ENCODE data around the gene BACH2. TPM values are rescaled to one million over a fixed set of nuclear protein-coding genes. Genes with fewer than 3 reads are reported as not detected.

BACH2 gene
- polyA plus RNA-seq, 1 donor from 2014 or later, result 45.5 TPM

DNA sequence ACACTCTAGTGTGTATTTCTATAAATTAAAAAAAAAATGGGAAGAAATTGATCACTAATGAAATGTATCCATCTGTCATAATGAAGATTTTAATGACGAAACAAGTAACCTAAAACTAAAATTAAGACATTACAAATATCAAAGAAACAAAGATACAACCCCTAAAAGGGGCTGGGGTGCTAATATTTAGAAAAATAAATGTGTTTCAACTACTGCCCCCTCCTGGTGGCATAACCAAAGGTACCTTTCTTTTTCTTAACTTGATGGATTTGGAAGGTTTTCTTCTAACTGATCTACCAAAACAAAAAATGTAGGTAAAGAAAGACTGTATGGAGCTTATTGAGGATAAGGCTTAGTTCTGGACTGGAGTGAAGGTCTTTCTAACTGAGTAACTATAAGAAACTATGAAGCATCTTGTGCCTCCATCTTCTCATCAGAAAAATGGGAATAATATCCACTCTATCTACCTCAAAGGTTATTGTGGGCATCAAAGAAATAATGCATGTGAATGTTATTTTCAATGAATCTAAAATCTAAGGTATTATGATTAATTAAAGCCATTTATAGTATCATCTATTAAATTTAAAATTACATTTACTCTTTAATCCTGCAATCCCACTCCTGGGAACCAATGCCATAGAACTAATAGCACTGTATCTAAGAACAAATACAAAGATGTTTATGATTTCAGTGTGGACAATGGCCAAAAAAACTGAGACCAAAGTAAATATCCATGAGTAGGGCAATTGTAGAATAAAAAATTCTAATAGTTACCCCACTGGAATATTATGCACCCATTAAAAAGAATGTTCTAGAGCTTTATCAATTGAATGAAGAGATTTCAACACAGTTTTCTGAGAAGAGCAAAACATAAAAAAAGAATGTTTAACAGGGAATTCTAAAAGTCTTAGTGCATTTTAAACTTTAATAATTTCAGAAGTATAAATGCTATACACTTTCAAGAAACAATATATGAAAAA is 117.2 kb downstream of the BACH2 start:
- Histone ChIP-seq H3F3A (ENCODE audit: insufficient read depth, low read length, poor library complexity, severe bottlenecking) (peaks cover 3% of the 10 kb centered on the region), H3K9ac (ENCODE audit: low read length) (no peak overlapping the region), H3K27ac (ENCODE audit: low read length) (no peak overlapping the region), H2AFZ (ENCODE audit: low read depth, low read length) (no peak overlapping the region), H3K9me2 (ENCODE audit: insufficient read depth, low read length) (no peaks in the 10 kb centered on the region), H3K27me3 (ENCODE audit: insufficient read depth, low read depth, low read length) (no peaks in the 10 kb centered on the region), H3K4me2 (ENCODE audit: low read length) (no peak overlapping the region), H3K79me2 (replicated peaks; ENCODE audit: insufficient read depth, low read length) (peaks cover 21% of the 10 kb centered on the region), H3K4me3 (ENCODE audit: low read length) (no peak overlapping the region), H4K20me1 (ENCODE audit: insufficient read depth) (no peaks in the 10 kb centered on the region), H3K36me3 (ENCODE audit: insufficient read depth, low read length) (peaks cover 4% of the 10 kb centered on the region), H3K9me3 (ENCODE audit: low read length) (peaks cover 3% of the 10 kb centered on the region)
- TF ChIP-seq, protein P1, sequence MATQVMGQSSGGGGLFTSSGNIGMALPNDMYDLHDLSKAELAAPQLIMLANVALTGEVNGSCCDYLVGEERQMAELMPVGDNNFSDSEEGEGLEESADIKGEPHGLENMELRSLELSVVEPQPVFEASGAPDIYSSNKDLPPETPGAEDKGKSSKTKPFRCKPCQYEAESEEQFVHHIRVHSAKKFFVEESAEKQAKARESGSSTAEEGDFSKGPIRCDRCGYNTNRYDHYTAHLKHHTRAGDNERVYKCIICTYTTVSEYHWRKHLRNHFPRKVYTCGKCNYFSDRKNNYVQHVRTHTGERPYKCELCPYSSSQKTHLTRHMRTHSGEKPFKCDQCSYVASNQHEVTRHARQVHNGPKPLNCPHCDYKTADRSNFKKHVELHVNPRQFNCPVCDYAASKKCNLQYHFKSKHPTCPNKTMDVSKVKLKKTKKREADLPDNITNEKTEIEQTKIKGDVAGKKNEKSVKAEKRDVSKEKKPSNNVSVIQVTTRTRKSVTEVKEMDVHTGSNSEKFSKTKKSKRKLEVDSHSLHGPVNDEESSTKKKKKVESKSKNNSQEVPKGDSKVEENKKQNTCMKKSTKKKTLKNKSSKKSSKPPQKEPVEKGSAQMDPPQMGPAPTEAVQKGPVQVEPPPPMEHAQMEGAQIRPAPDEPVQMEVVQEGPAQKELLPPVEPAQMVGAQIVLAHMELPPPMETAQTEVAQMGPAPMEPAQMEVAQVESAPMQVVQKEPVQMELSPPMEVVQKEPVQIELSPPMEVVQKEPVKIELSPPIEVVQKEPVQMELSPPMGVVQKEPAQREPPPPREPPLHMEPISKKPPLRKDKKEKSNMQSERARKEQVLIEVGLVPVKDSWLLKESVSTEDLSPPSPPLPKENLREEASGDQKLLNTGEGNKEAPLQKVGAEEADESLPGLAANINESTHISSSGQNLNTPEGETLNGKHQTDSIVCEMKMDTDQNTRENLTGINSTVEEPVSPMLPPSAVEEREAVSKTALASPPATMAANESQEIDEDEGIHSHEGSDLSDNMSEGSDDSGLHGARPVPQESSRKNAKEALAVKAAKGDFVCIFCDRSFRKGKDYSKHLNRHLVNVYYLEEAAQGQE (IDR thresholded peaks at IDR 0.05; ENCODE audit: borderline replicate concordance), result no peak
- TF ChIP-seq SMC3 (conservative IDR thresholded peaks at IDR 0.05; ENCODE audit: poor library complexity) (no peak), EZH2 (IDR thresholded peaks at IDR 0.05; ENCODE audit: borderline replicate concordance, insufficient read depth, low read length, poor library complexity, severe bottlenecking) (no peak), EP300 (conservative IDR thresholded peaks at IDR 0.05; ENCODE audit: poor library complexity, severe bottlenecking) (no peak), MXI1 (conservative IDR thresholded peaks at IDR 0.05; ENCODE audit: poor library complexity, severe bottlenecking) (no peak), POLR2AphosphoS5 (IDR thresholded peaks at IDR 0.05) (no peak), TAF1 (IDR thresholded peaks at IDR 0.05; ENCODE audit: low read depth) (no peak), RAD21 (conservative IDR thresholded peaks at IDR 0.05) (no peak)
- TF ChIP-seq, protein P2, sequence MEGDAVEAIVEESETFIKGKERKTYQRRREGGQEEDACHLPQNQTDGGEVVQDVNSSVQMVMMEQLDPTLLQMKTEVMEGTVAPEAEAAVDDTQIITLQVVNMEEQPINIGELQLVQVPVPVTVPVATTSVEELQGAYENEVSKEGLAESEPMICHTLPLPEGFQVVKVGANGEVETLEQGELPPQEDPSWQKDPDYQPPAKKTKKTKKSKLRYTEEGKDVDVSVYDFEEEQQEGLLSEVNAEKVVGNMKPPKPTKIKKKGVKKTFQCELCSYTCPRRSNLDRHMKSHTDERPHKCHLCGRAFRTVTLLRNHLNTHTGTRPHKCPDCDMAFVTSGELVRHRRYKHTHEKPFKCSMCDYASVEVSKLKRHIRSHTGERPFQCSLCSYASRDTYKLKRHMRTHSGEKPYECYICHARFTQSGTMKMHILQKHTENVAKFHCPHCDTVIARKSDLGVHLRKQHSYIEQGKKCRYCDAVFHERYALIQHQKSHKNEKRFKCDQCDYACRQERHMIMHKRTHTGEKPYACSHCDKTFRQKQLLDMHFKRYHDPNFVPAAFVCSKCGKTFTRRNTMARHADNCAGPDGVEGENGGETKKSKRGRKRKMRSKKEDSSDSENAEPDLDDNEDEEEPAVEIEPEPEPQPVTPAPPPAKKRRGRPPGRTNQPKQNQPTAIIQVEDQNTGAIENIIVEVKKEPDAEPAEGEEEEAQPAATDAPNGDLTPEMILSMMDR (IDR thresholded peaks at IDR 0.05; ENCODE audit: poor library complexity, severe bottlenecking), result no peak

DNA sequence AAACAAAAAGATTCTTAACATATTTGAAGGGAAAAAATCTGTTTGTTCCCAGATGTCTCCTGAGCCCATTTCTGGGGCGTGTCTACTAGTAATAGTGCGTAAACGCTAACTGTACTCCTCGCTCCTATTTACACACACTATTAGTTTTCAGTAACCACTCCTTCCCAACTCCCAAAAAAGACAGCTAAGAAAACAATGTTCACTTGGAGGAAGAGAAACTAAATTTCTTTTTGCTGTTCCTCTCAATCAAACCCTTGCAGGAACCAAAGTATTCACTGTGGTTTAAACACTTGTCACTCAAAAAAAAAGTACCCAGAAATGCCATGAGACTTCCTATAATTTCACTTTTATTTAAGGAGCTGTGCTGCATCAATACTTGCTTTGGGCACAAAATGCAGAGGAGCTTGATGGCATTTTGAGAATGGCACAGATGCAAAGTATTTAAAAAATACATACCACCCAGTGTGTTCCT is 118.2 kb downstream of the BACH2 start:
- Histone ChIP-seq H3K9me2 (ENCODE audit: insufficient read depth, low read length) (no peaks in the 10 kb centered on the region), H3F3A (ENCODE audit: insufficient read depth, low read length, poor library complexity, severe bottlenecking) (peaks cover 3% of the 10 kb centered on the region), H3K4me2 (ENCODE audit: low read length) (no peak overlapping the region), H3K36me3 (ENCODE audit: insufficient read depth, low read length) (peaks cover 1% of the 10 kb centered on the region), H4K20me1 (ENCODE audit: insufficient read depth) (no peaks in the 10 kb centered on the region), H3K27ac (ENCODE audit: low read length) (no peak overlapping the region), H3K4me3 (ENCODE audit: low read length) (no peak overlapping the region), H3K9ac (ENCODE audit: low read length) (no peak overlapping the region), H2AFZ (ENCODE audit: low read depth, low read length) (no peak overlapping the region), H3K27me3 (ENCODE audit: insufficient read depth, low read depth, low read length) (no peaks in the 10 kb centered on the region), H3K79me2 (replicated peaks; ENCODE audit: insufficient read depth, low read length) (peaks cover 24% of the 10 kb centered on the region), H3K9me3 (ENCODE audit: low read length) (peaks cover 3% of the 10 kb centered on the region)
- TF ChIP-seq POLR2AphosphoS5 (IDR thresholded peaks at IDR 0.05), result no peak
- no peak for TF ChIP-seq RAD21 (conservative IDR thresholded peaks at IDR 0.05)
- no peak for TF ChIP-seq SMC3 (conservative IDR thresholded peaks at IDR 0.05; ENCODE audit: poor library complexity)
- no peak for TF ChIP-seq EP300 (conservative IDR thresholded peaks at IDR 0.05; ENCODE audit: poor library complexity, severe bottlenecking)
- TF ChIP-seq MXI1 (conservative IDR thresholded peaks at IDR 0.05; ENCODE audit: poor library complexity, severe bottlenecking), result no peak
- TF ChIP-seq, protein P2 (IDR thresholded peaks at IDR 0.05; ENCODE audit: poor library complexity, severe bottlenecking), result no peak
- TF ChIP-seq EZH2 (IDR thresholded peaks at IDR 0.05; ENCODE audit: borderline replicate concordance, insufficient read depth, low read length, poor library complexity, severe bottlenecking), result no peak
- no peak for TF ChIP-seq TAF1 (IDR thresholded peaks at IDR 0.05; ENCODE audit: low read depth)
- TF ChIP-seq, protein P1 (IDR thresholded peaks at IDR 0.05; ENCODE audit: borderline replicate concordance), result no peak
